Prostate gland (tissue), 2 donors: ENCODE data around the gene IL21. TPM values are rescaled to one million over a fixed set of nuclear protein-coding genes. Genes with fewer than 3 reads are reported as not detected.

Source experiments
- DNase-seq: peaks from one replicate; pipeline ENCODE4 v3.0.0-alpha.2; 2019; ENCODE audit warnings: low spot score
- H3K27ac ChIP-seq, 2 donors: fragments of 200-600 bp; sonication (generic); 2 replicates each; pipeline ENCODE4 v1.5.1; 2017 to 2019
- H3K27me3 ChIP-seq: fragments of 200-600 bp; sonication (generic); replicated peaks from 2 replicates; pipeline ENCODE4 v1.5.1; 2019; ENCODE audit not compliant: insufficient read depth
- H3K36me3 ChIP-seq, 2 donors: fragments of 200-600 bp; sonication (generic); 1 replicate in 1 of 2; 2 replicates in 1 of 2; pipeline versions ENCODE4 v1.5.1 to v1.8.1; 2017 to 2019
- H3K4me1 ChIP-seq: fragments of 200-600 bp; sonication (generic); replicated peaks from 2 replicates; pipeline ENCODE4 v1.5.1; 2019
- H3K4me3 ChIP-seq, 2 donors: fragments of 200-600 bp; sonication (generic); 2 replicates each; pipeline ENCODE4 v1.5.1; 2017 to 2019
- H3K9me3 ChIP-seq: fragments of 200-600 bp; sonication (generic); 2 replicates; pipeline ENCODE4 v1.5.1; 2017
- POLR2A ChIP-seq: fragments of 450-650 bp; IDR thresholded peaks from one replicate; pipeline ENCODE4 v1.6.1; 2016; ENCODE audit warnings: antibody characterized with exemption, mild to moderate bottlenecking
- POLR2AphosphoS5 ChIP-seq: sonication (generic); formaldehyde crosslinking; IDR thresholded peaks from one replicate; pipeline ENCODE4 v1.6.1; 2017; ENCODE audit warnings: antibody characterized with exemption
- WGBS: methylation state at CpG from one replicate; pipeline ENCODE4 v1.1.5; 2018; 5-methylcytosine and 5-hydroxymethylcytosine counted together
- intact Hi-C: fragments of 100-400 bp; cut with DNase I; formaldehyde crosslinking; loops from one replicate; pipeline ENCODE4 v1.14.2; 2022
- total RNA-seq, 2 donors: library from RNA; depleted of rRNA; stranded (reverse); fragments of >200 nt; gene quantifications; one replicate each; pipeline ENCODE4 v1.1.0, GENCODE V29; 2016
- TF ChIP-seq, protein P1 (sequence below), 4 experiments: fragments of 200-600 bp in 2 of 4; fragments of 450-650 bp in 2 of 4; sonication (generic) in 2 of 4; IDR thresholded peaks; 1 replicate in 3 of 4; 2 replicates in 1 of 4; pipeline ENCODE4 v1.5.1; 2016 to 2019; ENCODE audit warnings: antibody characterized with exemption in 4 of 4, mild to moderate bottlenecking in 2 of 4, moderate library complexity in 2 of 4

IL21 gene
- total RNA-seq, 2 donors from 2014 or later: not detected

DNA sequence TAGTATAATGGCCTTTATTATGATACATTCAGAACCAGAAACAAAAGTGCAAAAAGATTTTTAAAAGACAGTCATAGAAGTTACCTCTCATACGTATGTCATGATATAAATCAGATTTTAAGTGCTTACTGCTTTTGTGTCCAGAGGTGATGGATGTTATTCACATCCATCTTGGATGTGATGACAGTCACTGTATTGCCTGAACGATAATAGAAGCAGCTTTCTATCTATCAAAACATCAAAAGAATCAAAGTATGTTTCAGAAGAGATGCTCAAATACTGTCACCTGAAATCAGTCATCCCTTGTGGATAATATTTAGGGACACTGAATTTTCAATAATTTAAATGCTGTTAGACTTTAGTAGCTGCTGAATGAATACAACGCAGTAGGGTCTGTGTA is 26.8 kb upstream of the IL21 start:
- H3K36me3 ChIP-seq: no peaks in the 10 kb centered on the region
- WGBS: 82% methylated on average over 3 of the region's 3 CpGs
- H3K9me3 ChIP-seq: no peaks in the 10 kb centered on the region
- TF ChIP-seq, protein P1, sequence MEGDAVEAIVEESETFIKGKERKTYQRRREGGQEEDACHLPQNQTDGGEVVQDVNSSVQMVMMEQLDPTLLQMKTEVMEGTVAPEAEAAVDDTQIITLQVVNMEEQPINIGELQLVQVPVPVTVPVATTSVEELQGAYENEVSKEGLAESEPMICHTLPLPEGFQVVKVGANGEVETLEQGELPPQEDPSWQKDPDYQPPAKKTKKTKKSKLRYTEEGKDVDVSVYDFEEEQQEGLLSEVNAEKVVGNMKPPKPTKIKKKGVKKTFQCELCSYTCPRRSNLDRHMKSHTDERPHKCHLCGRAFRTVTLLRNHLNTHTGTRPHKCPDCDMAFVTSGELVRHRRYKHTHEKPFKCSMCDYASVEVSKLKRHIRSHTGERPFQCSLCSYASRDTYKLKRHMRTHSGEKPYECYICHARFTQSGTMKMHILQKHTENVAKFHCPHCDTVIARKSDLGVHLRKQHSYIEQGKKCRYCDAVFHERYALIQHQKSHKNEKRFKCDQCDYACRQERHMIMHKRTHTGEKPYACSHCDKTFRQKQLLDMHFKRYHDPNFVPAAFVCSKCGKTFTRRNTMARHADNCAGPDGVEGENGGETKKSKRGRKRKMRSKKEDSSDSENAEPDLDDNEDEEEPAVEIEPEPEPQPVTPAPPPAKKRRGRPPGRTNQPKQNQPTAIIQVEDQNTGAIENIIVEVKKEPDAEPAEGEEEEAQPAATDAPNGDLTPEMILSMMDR (IDR thresholded peaks at IDR 0.05): no peak
- TF ChIP-seq POLR2AphosphoS5: no peak
- TF ChIP-seq POLR2A: no peak
- no peaks in the 10 kb centered on the region for H3K4me1 ChIP-seq
- DNase-seq: no peak
- H3K27ac ChIP-seq: no peak overlapping the region
- no peaks in the 10 kb centered on the region for H3K27me3 ChIP-seq
- intact Hi-C loops: no loop called here
- H3K4me3 ChIP-seq: no peak overlapping the region

DNA sequence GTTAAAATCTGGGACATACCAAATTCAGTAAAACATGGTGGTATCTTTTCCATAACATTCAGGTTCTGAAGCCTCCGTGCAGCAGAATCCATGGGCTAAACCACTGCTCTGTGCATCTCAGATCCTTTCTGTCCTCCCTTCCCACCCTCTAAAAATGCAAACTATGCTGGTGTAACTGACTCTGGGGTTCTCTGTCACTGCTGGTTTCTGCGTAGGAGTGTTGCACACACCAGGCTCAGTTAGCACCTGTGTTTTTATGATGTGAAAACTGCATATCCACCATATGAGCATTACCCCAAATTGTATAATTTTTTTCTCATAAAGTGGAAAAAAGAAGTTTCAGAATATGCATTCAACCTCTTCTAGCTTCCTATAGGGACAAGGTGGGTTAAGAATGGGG is 22.4 kb upstream of the IL21 start:
- H3K9me3 ChIP-seq: no peaks in the 10 kb centered on the region
- WGBS: 90% methylated on average over 2 of the region's 2 CpGs
- no peaks in the 10 kb centered on the region for H3K4me1 ChIP-seq
- no peak overlapping the region for H3K4me3 ChIP-seq
- H3K36me3 ChIP-seq: no peaks in the 10 kb centered on the region
- intact Hi-C loops: no loop called here
- no peaks in the 10 kb centered on the region for H3K27me3 ChIP-seq
- H3K27ac ChIP-seq: no peak overlapping the region
- DNase-seq: no peak
- TF ChIP-seq, protein P1 (IDR thresholded peaks at IDR 0.05): no peak
- TF ChIP-seq POLR2A: no peak
- no peak for TF ChIP-seq POLR2AphosphoS5

GRCh38 chr4:122639181-122639580 is 18.3 kb upstream of the IL21 start:
- Histone ChIP-seq H3K36me3 (no peaks in the 10 kb centered on the region), H3K9me3 (no peaks in the 10 kb centered on the region), H3K27ac (no peak overlapping the region), H3K4me3 (no peak overlapping the region), H3K27me3 (no peaks in the 10 kb centered on the region), H3K4me1 (no peaks in the 10 kb centered on the region)
- TF ChIP-seq POLR2A: no peak
- TF ChIP-seq POLR2AphosphoS5: no peak
- TF ChIP-seq, protein P1 (IDR thresholded peaks at IDR 0.05): no peak
- WGBS: 65% methylated on average over 3 of the region's 3 CpGs
- no peak for DNase-seq
- intact Hi-C loops: no loop called here

DNA sequence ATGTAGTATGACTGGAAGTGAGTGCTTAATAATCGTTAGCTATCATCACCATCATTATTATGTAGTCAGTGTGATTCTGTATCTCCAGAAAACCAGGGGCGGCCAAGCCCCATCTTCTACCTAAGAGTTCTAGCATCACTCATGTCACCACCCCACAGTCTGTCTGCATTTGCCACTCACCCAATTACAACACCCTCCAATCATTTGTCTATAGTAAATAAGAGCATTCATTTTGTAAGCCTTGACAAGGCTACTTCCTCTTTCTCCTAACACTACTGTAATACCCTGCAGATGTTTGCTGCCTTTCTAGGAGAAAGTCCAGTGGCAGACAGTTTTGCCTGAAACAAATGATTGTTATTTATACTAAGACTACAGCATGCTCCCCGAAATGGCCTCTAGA is 15.8 kb upstream of the IL21 start:
- Histone ChIP-seq H3K9me3 (no peaks in the 10 kb centered on the region), H3K27me3 (no peaks in the 10 kb centered on the region), H3K27ac (no peak overlapping the region), H3K4me1 (no peaks in the 10 kb centered on the region), H3K36me3 (no peaks in the 10 kb centered on the region), H3K4me3 (no peak overlapping the region)
- TF ChIP-seq, protein P1 (IDR thresholded peaks at IDR 0.05): no peak
- TF ChIP-seq POLR2AphosphoS5 (no peak), POLR2A (no peak)
- DNase-seq: no peak
- 82% methylated on average over 3 of the region's 3 CpGs for WGBS
- intact Hi-C loops: no loop called here

DNA sequence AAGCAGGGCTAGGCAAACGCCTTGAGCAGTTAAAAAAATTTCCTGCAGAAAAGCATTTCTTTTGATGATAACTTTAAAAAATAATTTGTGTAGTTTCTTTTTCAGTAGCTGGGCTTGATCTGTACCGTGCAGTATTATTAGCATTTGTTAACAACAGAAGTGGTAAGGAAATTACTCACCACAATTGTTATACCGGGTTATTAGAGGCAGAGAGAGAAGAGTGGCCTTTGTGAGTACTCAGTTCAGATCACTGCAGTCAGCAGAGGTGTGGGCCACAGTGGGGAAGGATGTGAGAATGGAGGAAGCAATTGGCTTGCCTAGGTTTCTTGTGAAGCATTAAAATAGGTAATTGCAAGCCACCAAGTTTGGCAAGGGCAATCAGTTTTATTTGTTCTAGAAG is 14.3 kb upstream of the IL21 start:
- Histone ChIP-seq H3K36me3 (no peaks in the 10 kb centered on the region), H3K27me3 (no peaks in the 10 kb centered on the region), H3K4me1 (no peaks in the 10 kb centered on the region), H3K27ac (no peak overlapping the region), H3K9me3 (no peaks in the 10 kb centered on the region), H3K4me3 (no peak overlapping the region)
- intact Hi-C loops: no loop called here
- TF ChIP-seq POLR2AphosphoS5: no peak
- TF ChIP-seq, protein P1 (IDR thresholded peaks at IDR 0.05): no peak
- no peak for DNase-seq
- WGBS: 39% methylated on average over 3 of the region's 3 CpGs
